IMR-90 (cell line): Measurements from ENCODE around the gene OGA. TPM values are rescaled to one million over a fixed set of nuclear protein-coding genes. Genes with fewer than 3 reads are reported as not detected.
A peak's percentile ranks its signal among the peaks of the same experiment; 100 is the strongest.

Experiments
- ATAC-seq: fragments of 200-7000 bp; cut with Tn5 transposase; 2 replicates; pipeline ENCODE4 v1.9.1; 2020; ENCODE audit warnings: low read depth, mild to moderate bottlenecking, moderate library complexity
- BruUV-seq: library from RNA; stranded (reverse); fragments of 400-500 nt; replicated peaks from 2 replicates; lab custom pipeline; 2021; lab: Mats Ljungman, UMichigan
- CTCF ChIA-PET: fragments of 300-600 bp; formaldehyde crosslinking; extraction: SDS; loops from one replicate; lab custom pipeline; 2021; ENCODE audit warnings: antibody characterized with exemption; lab: Yijun Ruan, JAX
- POLR2A ChIA-PET: fragments of 300-600 bp; sonication (Branson Sonifier 250); formaldehyde crosslinking; loops from one replicate; lab custom pipeline; 2022; ENCODE audit warnings: antibody characterized with exemption; ENCODE audit not compliant: unreplicated experiment; lab: Charles Lee
- DNase-seq: peaks from one replicate; pipeline ENCODE4 v3.0.0; 2013
- H2AFZ ChIP-seq: replicated peaks from 2 replicates; pipeline ENCODE3; 2013; ENCODE audit warnings: low read length, mild to moderate bottlenecking; ENCODE audit not compliant: poor library complexity
- H2AK5ac ChIP-seq: 2 replicates; pipeline ENCODE4 v1.6.1; 2013; ENCODE audit warnings: low read depth, low read length, inconsistent platforms
- H2AK9ac ChIP-seq: replicated peaks from 2 replicates; pipeline ENCODE3; 2013; ENCODE audit warnings: mild to moderate bottlenecking, low read depth, low read length, moderate library complexity; ENCODE audit not compliant: poor library complexity
- H2BK120ac ChIP-seq: 2 replicates; pipeline ENCODE4 v1.6.1; 2013; ENCODE audit warnings: low read depth, low read length, inconsistent platforms
- H2BK15ac ChIP-seq: 3 replicates; pipeline ENCODE4 v1.6.1; 2013; ENCODE audit warnings: low read depth, low read length, inconsistent platforms
- H2BK20ac ChIP-seq: 2 replicates; pipeline ENCODE4 v1.6.1; 2013; ENCODE audit warnings: low read depth, mild to moderate bottlenecking, inconsistent platforms, low read length, moderate library complexity
- H2BK5ac ChIP-seq: 2 replicates; pipeline ENCODE4 v1.6.1; 2013; ENCODE audit warnings: mild to moderate bottlenecking, low read depth, low read length, inconsistent platforms; ENCODE audit not compliant: poor library complexity, severe bottlenecking
- H3K14ac ChIP-seq: replicated peaks from 2 replicates; pipeline ENCODE4 v1.6.1; 2013; ENCODE audit warnings: low read depth, low read length, inconsistent platforms
- H3K18ac ChIP-seq: 2 replicates; pipeline ENCODE4 v1.6.1; 2013; ENCODE audit warnings: low read depth, low read length, control low read depth
- H3K23ac ChIP-seq: 2 replicates; pipeline ENCODE4 v1.6.1; 2013; ENCODE audit warnings: low read depth, low read length, inconsistent platforms
- H3K27ac ChIP-seq: 2 replicates; pipeline ENCODE4 v1.5.1; 2013; ENCODE audit warnings: mild to moderate bottlenecking, control low read depth, low read length; ENCODE audit not compliant: insufficient read depth
- H3K27me3 ChIP-seq: 2 replicates; pipeline ENCODE4 v1.6.1; 2013; ENCODE audit warnings: low read length; ENCODE audit not compliant: control insufficient read depth, insufficient read depth
- H3K36me3 ChIP-seq: 2 replicates; pipeline ENCODE4 v1.6.1; 2013; ENCODE audit warnings: low read length, mixed read lengths; ENCODE audit not compliant: control insufficient read depth, insufficient read depth
- H3K4ac ChIP-seq: 2 replicates; pipeline ENCODE4 v1.6.1; 2013; ENCODE audit warnings: low read depth, low read length, inconsistent platforms
- H3K4me1 ChIP-seq: 2 replicates; pipeline ENCODE4 v1.6.1; 2013; ENCODE audit warnings: low read length, mixed read lengths; ENCODE audit not compliant: control insufficient read depth, insufficient read depth
- H3K4me2 ChIP-seq: 2 replicates; pipeline ENCODE4 v1.6.1; 2013; ENCODE audit warnings: low read depth, mild to moderate bottlenecking, control low read depth, low read length, moderate library complexity
- H3K4me3 ChIP-seq: 2 replicates; pipeline ENCODE4 v1.5.1; 2013; ENCODE audit warnings: low read depth, mild to moderate bottlenecking, control low read depth, low read length, moderate library complexity; ENCODE audit not compliant: insufficient read depth
- H3K56ac ChIP-seq: 2 replicates; pipeline ENCODE4 v1.6.1; 2013; ENCODE audit warnings: low read length, inconsistent platforms; ENCODE audit not compliant: insufficient read depth; ENCODE audit errors: extremely low read depth
- H3K79me1 ChIP-seq, 2 experiments: 2 replicates each; pipeline ENCODE4 v1.6.1; 2013; ENCODE audit warnings: low read length in 2 of 2, inconsistent platforms in 1 of 2, low read depth in 1 of 2
- H3K9ac ChIP-seq: 2 replicates; pipeline ENCODE4 v1.6.1; 2013; ENCODE audit warnings: low read depth, low read length, control low read depth
- H3K9me1 ChIP-seq: 2 replicates; pipeline ENCODE4 v1.6.1; 2013; ENCODE audit warnings: low read length, inconsistent platforms; ENCODE audit not compliant: insufficient read depth
- H3K9me3 ChIP-seq: 2 replicates; pipeline ENCODE4 v1.6.1; 2013; ENCODE audit warnings: low read length; ENCODE audit not compliant: control insufficient read depth, insufficient read depth
- H4K20me1 ChIP-seq: 2 replicates; pipeline ENCODE4 v1.6.1; 2013; ENCODE audit warnings: low read length, inconsistent platforms; ENCODE audit not compliant: insufficient read depth
- H4K5ac ChIP-seq: 2 replicates; pipeline ENCODE4 v1.6.1; 2013; ENCODE audit warnings: mild to moderate bottlenecking, low read depth, low read length, control low read depth
- H4K8ac ChIP-seq, 2 experiments: 2 replicates each; pipeline ENCODE4 v1.6.1; 2013; ENCODE audit warnings: low read depth in 2 of 2, low read length in 2 of 2, control low read depth in 1 of 2, inconsistent platforms in 1 of 2
- H4K91ac ChIP-seq: 2 replicates; pipeline ENCODE4 v1.6.1; 2013; ENCODE audit warnings: low read depth, low read length, inconsistent platforms; ENCODE audit not compliant: insufficient read depth
- BHLHE40 ChIP-seq: fragments of 150-350 bp; IDR thresholded peaks from 2 replicates; pipeline ENCODE4 v1.6.1; 2016; ENCODE audit warnings: mild to moderate bottlenecking, low read depth, low read length
- CEBPB ChIP-seq: IDR thresholded peaks from 2 replicates; pipeline ENCODE4 v1.6.1; 2012; ENCODE audit warnings: low read depth, low read length, improper control_type of control experiment
- CHD1 ChIP-seq: IDR thresholded peaks from 2 replicates; pipeline ENCODE4 v1.6.1; 2012; ENCODE audit warnings: low read depth, low read length, improper control_type of control experiment
- FOS ChIP-seq: fragments of 150-350 bp; IDR thresholded peaks from 2 replicates; pipeline ENCODE4 v1.6.1; 2016; ENCODE audit warnings: low read depth, low read length
- MAFK ChIP-seq: IDR thresholded peaks from 2 replicates; pipeline ENCODE4 v1.6.1; 2012; ENCODE audit warnings: low read depth, low read length, improper control_type of control experiment
- MAZ ChIP-seq: IDR thresholded peaks from 2 replicates; pipeline ENCODE4 v1.6.1; 2012; ENCODE audit warnings: low read depth, mild to moderate bottlenecking, low read length, improper control_type of control experiment, moderate library complexity, borderline replicate concordance
- MXI1 ChIP-seq: IDR thresholded peaks from 2 replicates; pipeline ENCODE4 v1.6.1; 2012; ENCODE audit warnings: low read depth, mild to moderate bottlenecking, low read length, moderate library complexity, borderline replicate concordance
- NFE2L2 ChIP-seq: fragments of 150-350 bp; IDR thresholded peaks from 2 replicates; pipeline ENCODE4 v1.6.1; 2016; ENCODE audit warnings: low read depth, mild to moderate bottlenecking, low read length
- POLR2A ChIP-seq: IDR thresholded peaks from 2 replicates; pipeline ENCODE4 v1.6.1; 2012; ENCODE audit warnings: mild to moderate bottlenecking, low read depth, low read length
- RAD21 ChIP-seq: IDR thresholded peaks from 2 replicates; pipeline ENCODE4 v1.6.1; 2012; ENCODE audit warnings: low read length, improper control_type of control experiment
- RCOR1 ChIP-seq: IDR thresholded peaks from 2 replicates; pipeline ENCODE4 v1.6.1; 2012; ENCODE audit warnings: mild to moderate bottlenecking, low read length, improper control_type of control experiment; ENCODE audit not compliant: insufficient replicate concordance
- RFX5 ChIP-seq: IDR thresholded peaks from 2 replicates; pipeline ENCODE4 v1.8.0; 2012; ENCODE audit warnings: low read depth, mild to moderate bottlenecking, low read length, moderate library complexity
- SMC3 ChIP-seq: fragments of 150-350 bp; IDR thresholded peaks from 2 replicates; pipeline ENCODE4 v1.6.1; 2016; ENCODE audit warnings: low read depth, mild to moderate bottlenecking, antibody characterized with exemption, low read length, moderate library complexity
- WGBS, 2 experiments: methylation state at CpG; one replicate each; pipeline versions ENCODE4 v1.1.5 to v1.1.7; 2013; ENCODE audit warnings: missing lambda C conversion rate in 2 of 2; ENCODE audit not compliant: insufficient read length in 1 of 2; ENCODE audit errors: extremely low coverage in 2 of 2; 5-methylcytosine and 5-hydroxymethylcytosine counted together
- dilution Hi-C: fragments of 300-500 bp; cut with HindIII; formaldehyde crosslinking; loops from one replicate; pipeline ENCODE4 v1.14.3; 2018; ENCODE audit warnings: low sequenced_read_pairs; ENCODE audit not compliant: unreplicated experiment
- in situ Hi-C: fragments of 300-500 bp; cut with MboI; formaldehyde crosslinking; loops from 3 replicates; pipeline ENCODE4 v1.14.3; 2019; ENCODE audit warnings: low sequenced_read_pairs, inconsistent platforms, mixed read lengths
- intact Hi-C: fragments of 100-400 bp; cut with micrococcal nuclease; formaldehyde crosslinking; loops from 2 replicates; pipeline ENCODE4 v1.10.0; 2022
- polyA plus RNA-seq, 3 experiments: library from polyadenylated mRNA; depleted of rRNA; stranded (reverse); fragments of >200 nt; gene quantifications; 2 replicates each; pipeline ENCODE4 v1.2.3, GENCODE V29; 2012; ENCODE audit warnings: low replicate concordance in 1 of 3
- total RNA-seq: library from RNA; depleted of rRNA; stranded (reverse); fragments of >200 nt; gene quantifications from 2 replicates; pipeline ENCODE4 v1.2.3, GENCODE V29; 2012
- TF ChIP-seq, protein P1 (sequence below): fragments of 150-350 bp; IDR thresholded peaks from 2 replicates; pipeline ENCODE4 v1.6.1; 2016; ENCODE audit warnings: low read depth, mild to moderate bottlenecking, low read length, moderate library complexity, borderline replicate concordance
- TF ChIP-seq, protein P2 (sequence below): fragments of 150-350 bp; IDR thresholded peaks from 2 replicates; pipeline ENCODE4 v1.6.1; 2017; ENCODE audit warnings: mild to moderate bottlenecking, antibody characterized with exemption, low read length, low read depth

Gene OGA
- total and polyA plus RNA-seq, 2 of the 4 experiments (the other 2 are of a cell fraction), result 42.5 to 62.9 TPM

DNA sequence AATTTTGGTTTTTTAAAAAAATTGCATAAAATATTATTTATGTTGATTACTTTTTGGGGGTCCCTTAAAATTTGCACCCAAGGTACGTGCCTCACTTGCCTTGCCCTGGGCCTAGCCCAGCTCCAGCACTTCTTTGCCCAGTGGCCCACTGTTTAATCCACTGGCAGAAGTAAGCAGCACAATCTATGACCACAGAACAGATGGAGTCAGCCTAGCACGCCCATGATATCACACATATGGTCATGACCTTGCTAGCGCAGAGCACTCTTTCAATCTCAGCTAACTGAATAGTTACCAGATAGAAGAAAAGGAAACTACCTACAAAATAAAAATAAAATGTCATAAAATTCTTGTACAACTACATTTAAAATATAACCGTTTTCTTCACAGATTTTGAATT is 5.6 kb downstream of the OGA start:
- intact Hi-C loops, result no loop called here
- Histone ChIP-seq H4K5ac (no peak overlapping the region), H2BK20ac (no peak overlapping the region), H2AK9ac (no peak overlapping the region), H2AK5ac (no peak overlapping the region), H4K8ac (no peak overlapping the region), H3K27ac (no peak overlapping the region), H2BK15ac (no peak overlapping the region), H3K36me3 (peaks cover 28% of the 10 kb centered on the region), H3K9me1 (peaks cover 5% of the 10 kb centered on the region; the same call in 1 of the 2 replicates), H3K79me1 (peaks cover 8 to 31% of the 10 kb centered on the region in 2 experiments), H3K9me3 (no peaks in the 10 kb centered on the region), H3K56ac (no peak overlapping the region), H2AFZ (no peak overlapping the region), H2BK120ac (no peak overlapping the region), H4K91ac (no peak overlapping the region), H3K4ac (no peak overlapping the region), H3K4me1 (peaks cover 5% of the 10 kb centered on the region), H3K23ac (no peak overlapping the region), H4K20me1 (peaks cover 93% of the 10 kb centered on the region), H3K9ac (no peak overlapping the region), H3K18ac (no peak overlapping the region), H3K4me2 (no peak overlapping the region), H3K4me3 (no peak overlapping the region), H3K14ac (no peak overlapping the region), H2BK5ac (no peak overlapping the region), H3K27me3 (no peaks in the 10 kb centered on the region)
- ChIA-PET CTCF (no interaction called here), POLR2A (interaction anchor here (0.6 kb wide), 1 partner anchor 16 kb away, joined by 9 read pairs; no protein-coding TSS in a partner anchor)
- DNase-seq (peak; percentile 15), ATAC-seq (no peak)
- in situ Hi-C loops, result loop anchor here (25.0 kb wide), 1 partner anchor 875 kb away; no protein-coding TSS in a partner anchor
- TF ChIP-seq RCOR1 (no peak), MAFK (no peak), RFX5 (no peak), CEBPB (no peak), NFE2L2 (no peak), RAD21 (no peak), MAZ (no peak), FOS (no peak), BHLHE40 (no peak), CHD1 (no peak), SMC3 (no peak), MXI1 (no peak), POLR2A (no peak)
- TF ChIP-seq, protein P1, sequence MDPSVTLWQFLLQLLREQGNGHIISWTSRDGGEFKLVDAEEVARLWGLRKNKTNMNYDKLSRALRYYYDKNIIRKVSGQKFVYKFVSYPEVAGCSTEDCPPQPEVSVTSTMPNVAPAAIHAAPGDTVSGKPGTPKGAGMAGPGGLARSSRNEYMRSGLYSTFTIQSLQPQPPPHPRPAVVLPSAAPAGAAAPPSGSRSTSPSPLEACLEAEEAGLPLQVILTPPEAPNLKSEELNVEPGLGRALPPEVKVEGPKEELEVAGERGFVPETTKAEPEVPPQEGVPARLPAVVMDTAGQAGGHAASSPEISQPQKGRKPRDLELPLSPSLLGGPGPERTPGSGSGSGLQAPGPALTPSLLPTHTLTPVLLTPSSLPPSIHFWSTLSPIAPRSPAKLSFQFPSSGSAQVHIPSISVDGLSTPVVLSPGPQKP, result no peak
- TF ChIP-seq, protein P2, sequence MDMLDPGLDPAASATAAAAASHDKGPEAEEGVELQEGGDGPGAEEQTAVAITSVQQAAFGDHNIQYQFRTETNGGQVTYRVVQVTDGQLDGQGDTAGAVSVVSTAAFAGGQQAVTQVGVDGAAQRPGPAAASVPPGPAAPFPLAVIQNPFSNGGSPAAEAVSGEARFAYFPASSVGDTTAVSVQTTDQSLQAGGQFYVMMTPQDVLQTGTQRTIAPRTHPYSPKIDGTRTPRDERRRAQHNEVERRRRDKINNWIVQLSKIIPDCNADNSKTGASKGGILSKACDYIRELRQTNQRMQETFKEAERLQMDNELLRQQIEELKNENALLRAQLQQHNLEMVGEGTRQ, result no peak
- WGBS, 2 experiments, result no CpG with 5 or more reads among the region's 4 CpGs
- dilution Hi-C loops, result no loop called here
- no TSS peak for BruUV-seq
